HG03442 (cell line): ENCODE results near the gene DNAAF3.

Source experiments
- ATAC-seq: cut with Tn5 transposase; IDR thresholded peaks from one replicate; pipeline ENCODE4 v1.9.1; 2021; ENCODE audit warnings: mild to moderate bottlenecking, moderate library complexity; ENCODE audit not compliant: unreplicated experiment

DNAAF3 gene

GRCh38 chr19:55116859-55117662, 49.4 kb downstream of the DNAAF3 start, which contains the start of gene PPP1R12C:
Gene PPP1R12C (minus strand): TSS chr19:55117637. CDS start chr19:55117543, 94 bp downstream.
- no peak for ATAC-seq

GRCh38 chr19:55116232-55116858, 50.1 kb downstream of the DNAAF3 start:
- ATAC-seq: no peak

DNA sequence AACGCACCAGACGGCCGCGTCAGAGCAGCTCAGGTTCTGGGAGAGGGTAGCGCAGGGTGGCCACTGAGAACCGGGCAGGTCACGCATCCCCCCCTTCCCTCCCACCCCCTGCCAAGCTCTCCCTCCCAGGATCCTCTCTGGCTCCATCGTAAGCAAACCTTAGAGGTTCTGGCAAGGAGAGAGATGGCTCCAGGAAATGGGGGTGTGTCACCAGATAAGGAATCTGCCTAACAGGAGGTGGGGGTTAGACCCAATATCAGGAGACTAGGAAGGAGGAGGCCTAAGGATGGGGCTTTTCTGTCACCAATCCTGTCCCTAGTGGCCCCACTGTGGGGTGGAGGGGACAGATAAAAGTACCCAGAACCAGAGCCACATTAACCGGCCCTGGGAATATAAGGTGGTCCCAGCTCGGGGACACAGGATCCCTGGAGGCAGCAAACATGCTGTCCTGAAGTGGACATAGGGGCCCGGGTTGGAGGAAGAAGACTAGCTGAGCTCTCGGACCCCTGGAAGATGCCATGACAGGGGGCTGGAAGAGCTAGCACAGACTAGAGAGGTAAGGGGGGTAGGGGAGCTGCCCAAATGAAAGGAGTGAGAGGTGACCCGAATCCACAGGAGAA, 50.9 kb downstream of the DNAAF3 start:
- no peak for ATAC-seq

- no peak for ATAC-seq
These were observed 51.8 kb downstream of the DNAAF3 start for GRCh38 chr19:55114566-55115145.

GRCh38 chr19:55113570-55114039, 52.8 kb downstream of the DNAAF3 start:
- no peak for ATAC-seq

DNA sequence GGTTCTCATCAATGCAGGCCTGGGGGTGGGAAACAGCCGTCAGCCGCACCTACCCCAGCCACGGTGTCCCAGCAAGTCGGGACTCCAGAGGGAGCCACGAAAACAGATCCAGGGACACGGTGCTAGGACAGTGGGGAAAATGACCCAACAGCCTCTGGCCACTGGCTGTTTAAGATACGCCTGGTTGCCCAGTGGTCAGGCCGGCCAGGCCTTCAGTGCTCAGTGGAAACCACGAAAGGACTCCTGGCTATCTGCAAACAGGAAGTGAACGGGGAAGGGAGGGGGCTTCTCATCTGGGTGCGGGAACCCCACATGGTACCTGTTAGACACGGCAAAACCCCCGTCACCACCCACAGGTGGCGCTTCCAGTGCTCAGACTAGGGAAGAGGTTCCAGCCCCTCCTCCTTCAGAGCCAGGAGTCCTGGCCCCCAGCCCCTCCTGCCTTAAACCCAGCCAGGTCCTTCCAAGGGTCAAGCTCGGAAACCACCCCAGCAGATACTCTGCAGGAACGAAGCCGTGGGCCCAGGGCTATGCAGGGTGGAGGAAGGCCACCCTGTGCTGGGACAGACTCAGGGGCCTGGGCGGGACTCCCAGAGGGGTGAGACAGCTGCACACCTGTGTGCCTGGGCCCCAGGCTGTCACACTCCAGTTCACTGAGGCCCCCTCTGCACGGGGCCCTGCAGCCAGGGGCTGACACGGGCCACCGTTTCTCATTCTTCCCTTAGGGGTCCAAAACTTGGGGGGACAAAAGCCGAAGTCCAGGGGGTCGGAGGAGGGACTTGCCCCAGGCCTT, 53.4 kb downstream of the DNAAF3 start:
- ATAC-seq: no peak

- no peak for ATAC-seq
These were observed 54.1 kb downstream of the DNAAF3 start for GRCh38 chr19:55112246-55112776.

DNA sequence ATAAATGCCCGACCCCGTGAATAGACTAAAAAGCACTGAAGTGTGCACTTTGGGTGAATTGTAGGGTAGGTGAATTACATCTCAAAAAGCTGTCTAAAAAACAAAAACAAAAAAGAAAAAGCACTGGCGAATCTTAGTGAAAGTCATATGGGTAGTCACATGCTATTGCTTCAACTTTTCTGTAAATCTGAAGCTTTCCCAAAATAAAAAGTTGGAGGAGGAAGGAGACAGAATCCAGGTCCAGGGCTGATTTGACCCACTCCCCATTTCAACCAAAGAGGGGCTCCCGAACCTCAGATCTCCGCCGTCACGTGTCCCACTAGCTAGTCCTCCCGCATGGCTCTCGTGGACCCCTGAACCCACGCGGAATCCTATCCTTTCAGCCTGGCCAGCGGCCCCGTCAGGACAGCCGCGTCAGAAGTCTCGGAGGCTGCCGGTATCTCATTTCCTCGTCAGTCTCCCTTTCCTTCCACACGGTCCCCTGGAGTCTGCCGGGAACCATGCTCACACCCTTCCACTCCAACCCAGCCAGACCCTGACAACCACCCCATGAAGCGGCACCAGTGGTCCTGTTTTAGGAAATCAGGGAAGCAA, 55.1 kb downstream of the DNAAF3 start:
- ATAC-seq: no peak

DNA sequence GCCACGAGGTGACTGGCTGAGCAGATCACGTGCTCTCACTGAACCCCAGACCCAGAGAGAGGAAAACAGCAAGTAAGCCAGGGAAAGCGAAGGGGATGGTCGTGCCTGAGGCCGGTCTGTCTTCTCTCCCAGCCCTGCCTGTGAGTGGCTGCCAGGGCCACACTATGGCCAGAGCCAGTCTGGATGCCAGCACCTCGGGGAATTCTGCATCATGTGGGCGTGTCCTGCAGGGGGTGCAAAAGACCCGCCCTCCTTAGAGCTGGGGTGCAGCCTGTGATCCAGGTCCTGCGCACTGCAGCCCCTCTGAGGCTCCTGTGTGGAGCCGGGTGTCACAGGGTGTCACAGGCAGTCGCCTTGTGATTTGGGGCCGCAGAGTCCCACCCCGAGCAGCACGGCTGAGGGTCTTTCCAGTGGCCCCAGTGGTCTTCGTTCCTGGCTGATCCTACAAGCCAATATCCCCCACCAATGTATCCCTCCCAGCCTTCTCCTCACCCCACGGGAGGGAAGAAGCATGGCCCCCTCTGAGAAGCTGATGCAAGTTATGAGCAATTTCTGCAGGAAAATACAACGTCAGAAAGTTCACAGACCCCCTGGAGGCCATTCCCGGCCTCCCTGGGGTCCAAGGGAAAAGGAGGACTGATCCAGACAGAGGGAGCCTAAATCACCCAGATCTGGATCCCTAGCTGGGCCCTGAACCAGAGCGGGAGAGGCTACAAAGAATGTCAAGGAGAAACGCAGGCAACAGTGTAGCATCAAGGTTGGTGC, 56.7 kb downstream of the DNAAF3 start:
- no peak for ATAC-seq
